Endodermal cell (in vitro differentiated cells): ENCODE results near the gene ARMH1. TPM values are rescaled to one million over a fixed set of nuclear protein-coding genes. Genes with fewer than 3 reads are reported as not detected.

Source experiments
- DNase-seq: peaks from one replicate; pipeline ENCODE4 v3.0.0-alpha.2; 2017
- H3K27ac ChIP-seq: 2 replicates; pipeline ENCODE4 v1.5.1; 2013; ENCODE audit warnings: mild to moderate bottlenecking, low read depth, low read length, moderate library complexity
- H3K27me3 ChIP-seq: 2 replicates; pipeline ENCODE4 v1.6.1; 2013; ENCODE audit warnings: mild to moderate bottlenecking, low read length, moderate library complexity; ENCODE audit not compliant: insufficient read depth, control insufficient read depth, poor library complexity, severe bottlenecking
- H3K36me3 ChIP-seq: 2 replicates; pipeline ENCODE4 v1.7.0; 2013; ENCODE audit warnings: mild to moderate bottlenecking, low read length, moderate library complexity; ENCODE audit not compliant: control insufficient read depth, insufficient read depth
- H3K4me1 ChIP-seq: one replicate; pipeline ENCODE4 v1.7.0; 2013; ENCODE audit warnings: low read length; ENCODE audit not compliant: control insufficient read depth, insufficient read depth
- H3K4me3 ChIP-seq: 2 replicates; pipeline ENCODE4 v1.5.1; 2013; ENCODE audit warnings: mild to moderate bottlenecking, low read length, moderate library complexity
- H3K9ac ChIP-seq: 2 replicates; pipeline ENCODE4 v1.6.1; 2013; ENCODE audit warnings: mild to moderate bottlenecking, low read length, moderate library complexity; ENCODE audit not compliant: poor library complexity, severe bottlenecking; ENCODE audit errors: extremely low read depth
- H3K9me3 ChIP-seq: 2 replicates; pipeline ENCODE4 v1.6.1; 2013; ENCODE audit warnings: mild to moderate bottlenecking, low read length, moderate library complexity; ENCODE audit not compliant: control insufficient read depth
- H3K27ac Mint-ChIP-seq: 2 replicates; pipeline ENCODE4 v1.8.0; 2020; ENCODE audit warnings: mixed read lengths
- H3K27me3 Mint-ChIP-seq: 2 replicates; pipeline ENCODE4 v1.8.0; 2021; ENCODE audit warnings: mild to moderate bottlenecking, mixed read lengths; ENCODE audit not compliant: insufficient read depth
- H3K36me3 Mint-ChIP-seq: 2 replicates; pipeline ENCODE4 v1.8.0; 2020; ENCODE audit warnings: low read depth, mixed read lengths
- H3K4me1 Mint-ChIP-seq: 2 replicates; pipeline ENCODE4 v1.8.0; 2020; ENCODE audit warnings: mixed read lengths
- H3K4me3 Mint-ChIP-seq: 2 replicates; pipeline ENCODE4 v1.8.0; 2020; ENCODE audit warnings: mild to moderate bottlenecking, moderate library complexity, mixed read lengths
- H3K9me3 Mint-ChIP-seq: 2 replicates; pipeline ENCODE4 v1.8.0; 2020; ENCODE audit warnings: mild to moderate bottlenecking, mixed read lengths
- WGBS, 2 experiments: methylation state at CpG; one replicate each; pipeline versions ENCODE4 v1.1.5 to v1.1.7; 2013; ENCODE audit warnings: missing lambda C conversion rate in 2 of 2, mixed read lengths in 1 of 2; ENCODE audit not compliant: insufficient coverage in 1 of 2, insufficient read length in 1 of 2; 5-methylcytosine and 5-hydroxymethylcytosine counted together
- total RNA-seq, 2 donors: library from RNA; stranded (reverse); fragmentation: NEBNext Ultra II Directional in 1 of 2; extraction: Animal tissue kit (Norgen Biotek cat#: 25700) in 1 of 2; gene quantifications; 2 replicates in 1 of 2; 3 replicates in 1 of 2; pipeline ENCODE4 v1.2.1, GENCODE V29; 2021
- TF ChIP-seq, protein P1 (sequence below): fragments of 200-600 bp; sonication (generic); conservative IDR thresholded peaks from 2 replicates; pipeline ENCODE4 v1.5.0; 2021; ENCODE audit warnings: antibody characterized with exemption, mild to moderate bottlenecking

Gene ARMH1
- total RNA-seq, 2 donors from 2014 or later: 3.9 to 6.3 TPM

DNA sequence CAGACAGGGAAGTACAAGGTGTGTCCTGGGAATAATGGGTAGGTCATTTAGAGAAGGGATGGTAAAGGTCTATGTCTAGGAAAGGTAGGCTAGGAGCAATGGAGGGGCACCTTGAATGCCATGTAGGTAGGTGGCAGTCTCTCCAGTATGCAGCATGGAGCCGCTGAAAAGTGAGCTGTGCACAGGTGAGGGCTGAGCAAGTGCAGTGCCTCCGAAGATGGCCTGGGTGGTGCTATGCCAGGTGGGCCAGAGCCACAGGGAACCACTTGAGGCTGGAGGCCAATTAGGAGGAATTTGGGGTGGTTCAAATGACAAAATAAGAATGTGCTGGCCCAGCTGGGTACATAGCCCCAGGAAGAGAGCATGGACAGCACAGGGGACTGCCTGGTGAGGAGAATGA lies 31.4 kb downstream of the ARMH1 start:
- Histone ChIP-seq H3K4me3 (no peak overlapping the region), H3K27me3 (no peaks in the 10 kb centered on the region), H3K9ac (no peak overlapping the region), H3K9me3 (no peaks in the 10 kb centered on the region), H3K36me3 (no peaks in the 10 kb centered on the region), H3K4me1 (no peaks in the 10 kb centered on the region), H3K27ac (no peak overlapping the region)
- WGBS, 2 experiments: 90 to 91% methylated on average over 2 of the region's 2 CpGs
- TF ChIP-seq, protein P1, sequence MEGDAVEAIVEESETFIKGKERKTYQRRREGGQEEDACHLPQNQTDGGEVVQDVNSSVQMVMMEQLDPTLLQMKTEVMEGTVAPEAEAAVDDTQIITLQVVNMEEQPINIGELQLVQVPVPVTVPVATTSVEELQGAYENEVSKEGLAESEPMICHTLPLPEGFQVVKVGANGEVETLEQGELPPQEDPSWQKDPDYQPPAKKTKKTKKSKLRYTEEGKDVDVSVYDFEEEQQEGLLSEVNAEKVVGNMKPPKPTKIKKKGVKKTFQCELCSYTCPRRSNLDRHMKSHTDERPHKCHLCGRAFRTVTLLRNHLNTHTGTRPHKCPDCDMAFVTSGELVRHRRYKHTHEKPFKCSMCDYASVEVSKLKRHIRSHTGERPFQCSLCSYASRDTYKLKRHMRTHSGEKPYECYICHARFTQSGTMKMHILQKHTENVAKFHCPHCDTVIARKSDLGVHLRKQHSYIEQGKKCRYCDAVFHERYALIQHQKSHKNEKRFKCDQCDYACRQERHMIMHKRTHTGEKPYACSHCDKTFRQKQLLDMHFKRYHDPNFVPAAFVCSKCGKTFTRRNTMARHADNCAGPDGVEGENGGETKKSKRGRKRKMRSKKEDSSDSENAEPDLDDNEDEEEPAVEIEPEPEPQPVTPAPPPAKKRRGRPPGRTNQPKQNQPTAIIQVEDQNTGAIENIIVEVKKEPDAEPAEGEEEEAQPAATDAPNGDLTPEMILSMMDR: no peak
- Mint-ChIP-seq H3K9me3 (peaks cover 14% of the 10 kb centered on the region), H3K27me3 (peaks cover 14% of the 10 kb centered on the region), H3K36me3 (peaks cover 5% of the 10 kb centered on the region), H3K27ac (no peak overlapping the region), H3K4me3 (no peak overlapping the region), H3K4me1 (peaks cover 4% of the 10 kb centered on the region)
- no peak for DNase-seq

DNA sequence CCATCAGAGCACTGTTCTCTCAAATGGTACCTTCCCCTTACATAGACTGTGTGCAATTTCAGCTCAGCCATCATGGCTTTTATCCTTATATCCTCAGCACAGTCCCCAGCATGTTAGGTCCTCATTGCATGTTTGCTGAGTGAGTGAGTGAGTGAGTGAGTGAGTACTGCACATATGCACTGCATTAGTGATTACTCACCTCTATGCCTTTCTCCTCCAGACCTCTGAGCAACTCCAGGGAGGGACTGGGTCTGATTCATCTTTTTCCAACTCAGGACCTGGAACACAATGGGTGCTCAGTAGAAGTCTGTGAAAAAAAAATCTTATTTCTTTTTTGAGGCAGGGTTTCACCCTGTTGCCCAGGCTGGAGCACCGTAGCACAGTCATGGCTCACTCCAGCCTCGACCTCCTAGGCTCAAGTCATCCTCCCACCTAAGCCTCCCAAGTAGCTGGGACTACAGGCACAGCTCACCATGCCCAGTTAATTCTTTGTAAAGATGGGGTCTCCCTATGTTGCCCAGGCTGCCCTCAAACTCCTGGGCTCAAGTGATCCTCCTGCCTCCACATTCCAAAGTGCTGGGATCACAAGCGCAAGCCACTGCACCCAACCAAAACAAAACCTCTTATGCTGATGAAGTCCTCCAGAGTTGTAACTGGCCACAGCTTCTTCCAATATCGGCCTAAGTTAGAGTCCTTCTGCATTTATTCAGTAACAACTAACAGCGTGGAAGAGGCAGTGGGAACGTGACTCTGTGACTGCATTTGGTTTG lies 32.8 kb downstream of the ARMH1 start:
- H3K9me3 ChIP-seq: no peaks in the 10 kb centered on the region
- H3K27me3 ChIP-seq: no peaks in the 10 kb centered on the region
- H3K9me3 Mint-ChIP-seq: peaks cover 14% of the 10 kb centered on the region
- H3K27ac Mint-ChIP-seq: no peak overlapping the region
- H3K4me3 ChIP-seq: no peak overlapping the region
- peaks cover 5% of the 10 kb centered on the region for H3K36me3 Mint-ChIP-seq
- no peak overlapping the region for H3K27ac ChIP-seq
- TF ChIP-seq, protein P1: no peak
- H3K4me1 ChIP-seq: no peaks in the 10 kb centered on the region
- H3K4me3 Mint-ChIP-seq: no peak overlapping the region
- WGBS, 2 experiments: 91 to 92% methylated on average over 6 of the region's 6 CpGs
- no peaks in the 10 kb centered on the region for H3K4me1 Mint-ChIP-seq
- H3K9ac ChIP-seq: no peak overlapping the region
- H3K27me3 Mint-ChIP-seq: peaks cover 18% of the 10 kb centered on the region
- H3K36me3 ChIP-seq: no peaks in the 10 kb centered on the region
- DNase-seq: no peak

DNA sequence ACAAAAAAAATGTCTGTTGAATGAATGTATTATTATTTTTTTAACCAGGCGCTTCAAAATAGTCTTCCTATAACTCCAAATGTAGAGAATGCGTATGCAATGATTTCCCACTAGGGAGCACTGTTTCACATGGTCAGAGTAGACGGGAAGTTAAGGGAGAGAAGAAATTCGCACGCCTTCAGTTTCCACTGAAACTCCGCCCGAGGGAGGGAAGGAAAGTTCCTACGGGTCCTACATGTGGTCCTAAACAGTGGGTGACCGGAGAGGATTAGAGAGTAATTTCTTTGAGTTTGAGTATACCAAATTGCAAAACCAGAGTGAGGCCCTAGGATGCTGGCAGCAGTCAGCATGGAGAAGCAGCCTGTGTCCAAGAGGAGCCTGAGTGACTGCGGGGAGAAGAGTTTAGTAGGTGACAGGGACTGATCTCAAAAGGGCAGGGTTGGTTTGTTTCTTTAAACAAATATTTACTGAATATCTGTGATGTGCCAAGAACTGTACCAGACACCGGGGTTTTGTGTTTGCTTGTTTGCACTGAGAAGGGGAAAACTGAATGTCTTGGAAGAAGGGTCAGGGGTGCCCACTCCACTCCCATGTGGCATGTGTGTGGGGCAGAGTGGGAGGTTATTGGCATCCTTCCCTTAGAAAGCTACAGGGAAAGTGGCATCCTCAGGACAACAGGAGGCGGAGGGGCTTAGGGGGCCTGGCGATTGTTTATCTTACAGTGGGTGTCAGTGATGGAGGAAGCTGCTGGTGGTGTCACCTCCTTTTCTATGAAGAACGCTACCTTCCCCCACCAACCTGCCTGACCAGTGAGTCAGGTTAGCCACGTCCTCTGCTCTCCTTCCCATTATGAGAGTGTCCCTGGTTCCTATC lies 33.7 kb downstream of the ARMH1 start:
- H3K27me3 Mint-ChIP-seq: peaks cover 18% of the 10 kb centered on the region
- no peak overlapping the region for H3K4me3 Mint-ChIP-seq
- WGBS, 2 experiments: 67 to 77% methylated on average over 12 to 15 of the region's 15 CpGs
- Histone ChIP-seq H3K9ac (no peak overlapping the region), H3K27me3 (no peaks in the 10 kb centered on the region), H3K4me3 (no peak overlapping the region), H3K9me3 (no peaks in the 10 kb centered on the region), H3K4me1 (no peaks in the 10 kb centered on the region), H3K36me3 (no peaks in the 10 kb centered on the region), H3K27ac (no peak overlapping the region)
- peaks cover 14% of the 10 kb centered on the region for H3K9me3 Mint-ChIP-seq
- no peak overlapping the region for H3K27ac Mint-ChIP-seq
- peak; percentile 70 for DNase-seq
- TF ChIP-seq, protein P1: peak; percentile 78
- no peaks in the 10 kb centered on the region for H3K4me1 Mint-ChIP-seq
- peaks cover 5% of the 10 kb centered on the region for H3K36me3 Mint-ChIP-seq
